Psoas muscle (tissue), 8 donors: ENCODE measurements around the gene STARD13. TPM values are rescaled to one million over a fixed set of nuclear protein-coding genes. Genes with fewer than 3 reads are reported as not detected.

Experiments
- ATAC-seq, 4 donors: fragments of 200-7000 bp; cut with Tn5 transposase; one replicate each; pipeline ENCODE4 v1.9.1; 2020; ENCODE audit warnings: moderate library complexity in 3 of 4, mild to moderate bottlenecking in 2 of 4
- DNase-seq, 2 donors: peaks; one replicate each; pipeline ENCODE4 v3.0.0-alpha.2; 2020
- H3K27ac ChIP-seq: fragments of 200-600 bp; one replicate; pipeline ENCODE4 v1.8.0; 2022
- H3K27me3 ChIP-seq, 3 donors: fragments of 200-600 bp in 1 of 3; one replicate each; pipeline versions ENCODE4 v1.6.1 to v1.8.0; 2013 to 2022; ENCODE audit warnings: low read length in 2 of 3, mild to moderate bottlenecking in 2 of 3, moderate library complexity in 1 of 3; ENCODE audit not compliant: insufficient read depth in 3 of 3
- H3K36me3 ChIP-seq, 2 donors: fragments of 200-600 bp in 1 of 2; one replicate each; pipeline versions ENCODE4 v1.6.1 to v1.8.0; 2013 to 2022; ENCODE audit warnings: low read depth in 1 of 2, mild to moderate bottlenecking in 1 of 2, moderate library complexity in 1 of 2; ENCODE audit not compliant: insufficient read depth in 1 of 2
- H3K4me1 ChIP-seq: fragments of 200-600 bp; one replicate; pipeline ENCODE4 v1.8.0; 2022
- H3K4me3 ChIP-seq: fragments of 200-600 bp; one replicate; pipeline ENCODE4 v1.8.0; 2022; ENCODE audit warnings: mild to moderate bottlenecking
- H3K9me3 ChIP-seq: fragments of 200-600 bp; one replicate; pipeline ENCODE4 v1.8.0; 2022
- CTCF ChIP-seq: fragments of 200-600 bp; IDR thresholded peaks from one replicate; pipeline ENCODE4 v1.8.0; 2022; ENCODE audit warnings: antibody characterized with exemption
- WGBS, 3 donors: extraction: QIAGEN DNeasy Blood & Tissue Kit; methylation state at CpG; one replicate each; pipeline versions ENCODE4 v1.1.6 to v1.1.7; 2013; 5-methylcytosine and 5-hydroxymethylcytosine counted together
- intact Hi-C, 2 donors: fragments of 100-400 bp; cut with DNase I; formaldehyde crosslinking; loops; one replicate each; pipeline versions ENCODE4 v1.11.0 to v1.14.2; 2022
- polyA plus RNA-seq, 3 donors: library from polyadenylated mRNA; stranded (reverse); fragments of 200-250 nt; gene quantifications; one replicate each; pipeline ENCODE4 v1.2.3, GENCODE V29; 2013
- total RNA-seq, 4 donors: library from RNA; stranded (reverse); fragmentation: NEBNext Ultra II Directional in 2 of 4; extraction: Animal tissue kit (Norgen Biotek cat#: 25700) in 2 of 4; gene quantifications; one replicate each; pipeline versions ENCODE4 v1.2.1 to v1.2.4, GENCODE V29; 2021 to 2023
- donor health status: healthy with polysubstance abuse.
- donor health status: DM: no; HTN: no; CAD: no; lungs with moderate emphysema.
- donor health status: Bipolar disorder and iron deficiency.
- donor health status: healthy.
- donor health status: DM: yes; HTN: yes; CAD: no.
- donor health status: DM: no; HTN: no; CAD: no.
- donor health status: DM: no; HTN: no; CAD: no.
- donor health status: DM: yes; HTN: yes; CAD: no.

The STARD13 gene
- total and polyA plus RNA-seq, 7 donors: 2.3 to 9.2 (median 5.6) TPM

- no peaks in the 10 kb centered on the region for H3K27me3 ChIP-seq
- peaks cover 39% of the 10 kb centered on the region for H3K4me1 ChIP-seq
- no peak for TF ChIP-seq CTCF
- no peaks in the 10 kb centered on the region for H3K9me3 ChIP-seq
- ATAC-seq: no peak
- intact Hi-C loops: no loop called here
- DNase-seq: no peak
- no peak overlapping the region for H3K27ac ChIP-seq
- H3K4me3 ChIP-seq: no peak overlapping the region
- H3K36me3 ChIP-seq: no peaks in the 10 kb centered on the region
- WGBS, 3 donors: 73 to 89% (median 76%) methylated on average over 4 of the region's 4 CpGs
Measured at GRCh38 chr13:33274264-33274663, 11.3 kb downstream of the STARD13 start.

- Histone ChIP-seq H3K4me3 (no peak overlapping the region), H3K27ac (no peak overlapping the region), H3K4me1 (peaks cover 23% of the 10 kb centered on the region), H3K36me3 (no peaks in the 10 kb centered on the region), H3K9me3 (no peaks in the 10 kb centered on the region), H3K27me3 (no peaks in the 10 kb centered on the region)
- ATAC-seq: no peak
- 57 to 66% (median 60%) methylated on average over 7 of the region's 7 CpGs for WGBS, 3 donors
- TF ChIP-seq CTCF: no peak
- DNase-seq: no peak
- intact Hi-C loops: no loop called here
Measured at GRCh38 chr13:33272531-33273124, 12.9 kb downstream of the STARD13 start.

GRCh38 chr13:33271759-33272158 is 13.8 kb downstream of the STARD13 start:
- 86 to 93% (median 93%) methylated on average over 4 of the region's 4 CpGs for WGBS, 3 donors
- no peaks in the 10 kb centered on the region for H3K9me3 ChIP-seq
- intact Hi-C loops: no loop called here
- TF ChIP-seq CTCF: no peak
- peaks cover 18% of the 10 kb centered on the region for H3K4me1 ChIP-seq
- no peak for DNase-seq
- no peak overlapping the region for H3K4me3 ChIP-seq
- ATAC-seq: no peak
- H3K27me3 ChIP-seq: no peaks in the 10 kb centered on the region
- H3K27ac ChIP-seq: no peak overlapping the region
- no peaks in the 10 kb centered on the region for H3K36me3 ChIP-seq

GRCh38 chr13:33270895-33271538 is 14.5 kb downstream of the STARD13 start:
- TF ChIP-seq CTCF: no peak
- Histone ChIP-seq H3K27me3 (no peaks in the 10 kb centered on the region), H3K36me3 (no peaks in the 10 kb centered on the region), H3K4me1 (peaks cover 18% of the 10 kb centered on the region), H3K27ac (no peak overlapping the region), H3K9me3 (no peaks in the 10 kb centered on the region), H3K4me3 (no peak overlapping the region)
- DNase-seq (no peak), ATAC-seq (peak in 1 of 4 donors; percentile 44)
- intact Hi-C loops: no loop called here
- 55 to 63% (median 58%) methylated on average over 3 of the region's 3 CpGs for whole genome bisulfite sequencing, 3 donors
